SK-N-SH (cell line): Measurements from ENCODE around the gene TRIM27.

Experiments
- CTCF ChIP-seq: fragments of 200-600 bp; sonication (generic); IDR thresholded peaks from 2 replicates; pipeline ENCODE4 v1.6.1; 2017; ENCODE audit warnings: antibody characterized with exemption, mild to moderate bottlenecking, moderate library complexity
- MEF2A ChIP-seq: IDR thresholded peaks from 2 replicates; pipeline ENCODE4 v1.4.0; 2012; ENCODE audit warnings: low read depth, borderline replicate concordance
- MXI1 ChIP-seq: IDR thresholded peaks from 2 replicates; pipeline ENCODE4 v1.6.1; 2012; ENCODE audit warnings: mild to moderate bottlenecking, low read depth, low read length, improper control_type of control experiment
- NFIC ChIP-seq: IDR thresholded peaks from 2 replicates; pipeline ENCODE4 v1.4.0; 2012; ENCODE audit warnings: borderline replicate concordance
- PBX3 ChIP-seq: IDR thresholded peaks from 2 replicates; pipeline ENCODE4; 2012
- POLR2AphosphoS5 ChIP-seq: IDR thresholded peaks from 2 replicates; pipeline ENCODE4 v1.6.1; 2012; ENCODE audit warnings: low read depth, low read length
- RFX5 ChIP-seq: IDR thresholded peaks from 2 replicates; pipeline ENCODE4 v1.6.1; 2012; ENCODE audit warnings: mild to moderate bottlenecking, improper control_type of control experiment, low read length
- YY1 ChIP-seq: IDR thresholded peaks from 2 replicates; pipeline ENCODE4 v1.4.0; 2012; ENCODE audit warnings: low read depth, mild to moderate bottlenecking

GRCh38 chr6:28898710-28898965 lies 25.1 kb downstream of the TRIM27 start:
- TF ChIP-seq YY1 = no peak
- TF ChIP-seq MXI1 = no peak
- no peak for TF ChIP-seq RFX5
- no peak for TF ChIP-seq PBX3
- TF ChIP-seq NFIC = no peak
- TF ChIP-seq CTCF = no peak
- TF ChIP-seq POLR2AphosphoS5 = no peak
- no peak for TF ChIP-seq MEF2A
